HG03575 (cell line): ENCODE measurements around the gene GALE.
"Not testable (repeated sequence)": the region's sequence is repeated elsewhere in the genome, so short reads cannot be mapped to it uniquely, and the experiment has no call there.

Source experiments
- ATAC-seq: cut with Tn5 transposase; IDR thresholded peaks from one replicate; pipeline ENCODE4 v1.9.1; 2021; ENCODE audit not compliant: unreplicated experiment, insufficient number of reproducible peaks, low FRiP score; ENCODE audit errors: extremely low read depth

The GALE gene

DNA sequence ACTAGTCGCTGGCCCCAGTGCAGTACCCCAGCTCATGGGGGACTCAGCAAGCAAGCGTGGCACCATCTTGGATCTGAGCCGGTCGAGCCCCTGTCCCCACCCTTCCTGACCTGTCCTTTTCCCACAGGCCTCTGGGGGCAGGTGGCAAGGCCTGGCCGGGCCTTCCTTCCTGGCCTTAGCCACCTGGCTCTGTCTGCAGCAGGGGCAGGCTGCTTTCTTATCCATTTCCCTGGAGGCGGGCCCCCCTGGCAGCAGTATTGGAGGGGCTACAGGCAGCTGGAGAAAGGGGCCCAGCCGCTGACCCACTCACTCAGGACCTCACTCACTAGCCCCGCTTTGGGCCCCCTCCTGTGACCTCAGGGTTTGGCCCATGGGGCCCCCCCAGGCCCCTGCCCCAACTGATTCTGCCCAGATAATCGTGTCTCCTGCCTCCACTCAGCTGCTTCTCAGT, 5.8 kb downstream of the GALE start:
- not testable (repeated sequence) for ATAC-seq

GRCh38 chr1:23793861-23794731, 6.5 kb downstream of the GALE start:
- no peak for ATAC-seq

- no peak for ATAC-seq
Measured at GRCh38 chr1:23793018-23793781, 7.4 kb downstream of the GALE start.

GRCh38 chr1:23792151-23792945, 8.2 kb downstream of the GALE start:
- no peak for ATAC-seq

DNA sequence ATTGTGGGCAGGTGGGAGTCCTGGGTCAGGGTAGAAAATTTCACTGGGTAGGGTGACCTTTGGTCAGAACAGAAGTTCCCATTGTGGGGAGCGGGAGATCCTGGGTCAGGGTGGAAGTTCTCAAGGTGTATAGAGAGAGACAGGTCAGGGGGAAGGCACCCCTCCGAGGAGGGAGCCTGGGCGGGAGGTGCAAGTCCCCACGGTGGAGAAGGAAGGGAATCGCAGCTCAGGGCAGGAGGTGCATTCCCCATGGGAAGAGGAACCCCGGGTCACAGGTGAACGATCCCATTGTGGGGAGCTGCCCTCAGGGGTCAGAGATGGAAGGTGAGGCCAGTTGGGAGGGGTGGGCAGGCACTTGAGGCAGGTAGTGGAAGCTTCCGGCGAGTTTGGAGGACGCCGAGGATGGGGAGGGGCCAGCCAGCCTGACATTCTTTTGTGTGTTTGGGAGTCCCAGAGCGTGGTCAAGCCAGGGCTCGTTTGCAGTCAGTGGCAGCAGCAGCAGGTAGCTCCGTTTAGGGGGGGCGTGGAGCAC, 9.0 kb downstream of the GALE start:
- no peak for ATAC-seq

DNA sequence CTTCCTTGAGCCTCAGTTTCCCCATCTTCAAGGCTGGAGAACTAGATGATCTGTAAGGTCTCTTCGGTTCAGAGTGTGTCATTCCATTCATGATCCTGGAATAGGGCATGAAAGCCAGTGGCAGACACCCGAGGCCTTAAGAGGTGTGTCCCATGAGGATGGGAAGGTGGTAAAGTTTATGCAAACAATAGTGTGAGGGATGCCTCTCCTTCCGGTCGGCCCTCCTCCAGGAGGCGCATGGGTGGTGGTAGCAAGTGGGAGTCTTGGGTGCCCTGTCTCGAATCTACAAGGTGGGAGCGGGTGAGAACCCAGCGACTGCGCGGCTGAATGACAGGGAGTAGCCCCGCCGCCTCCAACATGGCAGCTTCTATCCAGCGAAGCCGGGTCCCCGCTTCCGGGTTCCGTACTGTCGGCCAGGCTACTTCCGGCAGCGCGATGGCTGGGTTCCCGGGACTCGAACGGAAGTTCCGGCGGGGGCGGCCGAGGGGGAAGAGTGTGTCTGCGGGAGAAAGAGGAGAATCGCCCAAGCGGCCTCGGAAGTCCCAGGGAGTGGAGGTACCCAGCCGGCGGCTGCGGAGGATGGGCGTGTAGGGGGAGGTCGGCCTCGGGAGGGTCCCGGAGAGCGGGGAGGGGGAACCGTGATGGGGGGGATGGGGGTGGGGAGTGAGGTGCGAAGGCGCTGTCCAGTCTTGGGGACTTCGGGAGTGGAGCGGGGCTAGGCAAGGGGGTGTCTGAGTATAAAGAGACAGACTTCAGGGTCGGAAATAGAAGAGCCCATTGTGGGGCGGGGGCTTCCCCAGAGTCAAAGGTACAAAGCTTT, 9.6 kb downstream of the GALE start, which contains the start of gene LYPLA2:
Gene LYPLA2, plus strand, starts transcription at position 450 of the 820 bp plus-strand sequence. CDS start 1,538 bp downstream, outside the sequence.
- no peak for ATAC-seq

- no peak for ATAC-seq
Measured at GRCh38 chr1:23788695-23789094, 11.9 kb downstream of the GALE start.

- ATAC-seq = no peak
Measured at GRCh38 chr1:23787701-23788100, 12.9 kb downstream of the GALE start.

DNA sequence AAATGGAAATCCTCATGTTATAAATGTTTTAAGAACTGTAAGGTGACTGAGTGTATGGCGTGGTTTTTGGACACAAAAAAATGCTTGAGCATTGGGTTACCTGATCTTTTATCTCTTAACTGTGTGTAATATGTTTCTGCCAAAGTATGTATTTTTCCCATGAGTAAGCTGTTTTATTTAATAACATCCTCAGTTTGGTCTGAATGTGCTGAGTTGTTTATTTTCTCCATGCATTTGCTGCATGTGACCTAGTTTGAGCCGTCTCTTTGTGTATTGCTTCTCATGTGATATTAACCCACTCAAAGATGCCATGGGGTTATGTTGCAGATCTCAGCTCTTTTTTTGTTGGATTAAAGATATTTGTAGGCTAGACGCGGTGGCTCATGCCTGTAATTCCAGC, 15.7 kb downstream of the GALE start:
- ATAC-seq = no peak

DNA sequence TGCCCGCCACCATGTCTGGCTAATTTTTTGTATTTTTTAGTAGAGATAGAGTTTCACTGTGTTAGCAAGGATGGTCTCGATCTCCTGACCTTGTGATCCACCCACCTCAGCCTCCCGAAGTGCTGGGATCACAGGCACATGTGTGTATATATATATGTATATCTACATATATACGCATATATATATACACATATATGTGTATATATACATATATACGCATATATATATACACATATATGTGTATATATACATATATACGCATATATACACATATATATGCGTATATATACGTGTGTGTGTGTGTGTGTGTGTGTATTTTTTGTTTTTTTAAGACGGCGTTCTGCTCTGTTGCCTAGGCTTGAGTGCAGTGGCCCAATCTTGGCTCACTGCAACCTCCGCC, 17.4 kb downstream of the GALE start:
- ATAC-seq = not testable (repeated sequence)

DNA sequence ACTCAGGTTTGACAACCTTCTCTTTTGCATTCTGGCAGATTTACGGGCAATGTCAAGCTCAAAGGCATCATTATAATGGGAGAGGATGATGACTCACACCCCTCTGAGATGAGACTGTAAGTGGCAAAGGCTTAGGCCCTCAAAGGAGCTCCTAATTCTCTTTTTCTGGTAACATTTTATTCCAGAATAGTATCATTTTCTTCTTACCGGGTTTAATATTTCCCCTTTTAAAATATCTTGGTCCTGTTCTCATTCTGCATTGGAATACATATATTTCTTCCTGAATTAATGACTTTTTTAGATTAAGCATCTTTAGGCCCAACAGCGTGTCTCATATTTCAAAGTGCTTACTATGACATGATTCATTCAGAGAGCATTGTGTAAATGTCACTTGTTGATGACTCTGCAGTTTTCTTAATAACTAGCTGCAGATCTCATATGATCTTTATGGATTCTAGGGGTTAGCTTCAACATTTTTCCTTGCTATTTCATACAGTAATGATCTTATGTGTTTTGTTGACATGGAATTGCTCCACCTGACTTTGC, 20.7 kb downstream of the GALE start:
- no peak for ATAC-seq

- no peak for ATAC-seq
Measured at GRCh38 chr1:23777979-23778814, 22.4 kb downstream of the GALE start, which contains the start of gene PITHD1. TSS of gene PITHD1 (plus strand) at chr1:23778418. CDS start at chr1:23778516, 98 bp downstream.

DNA sequence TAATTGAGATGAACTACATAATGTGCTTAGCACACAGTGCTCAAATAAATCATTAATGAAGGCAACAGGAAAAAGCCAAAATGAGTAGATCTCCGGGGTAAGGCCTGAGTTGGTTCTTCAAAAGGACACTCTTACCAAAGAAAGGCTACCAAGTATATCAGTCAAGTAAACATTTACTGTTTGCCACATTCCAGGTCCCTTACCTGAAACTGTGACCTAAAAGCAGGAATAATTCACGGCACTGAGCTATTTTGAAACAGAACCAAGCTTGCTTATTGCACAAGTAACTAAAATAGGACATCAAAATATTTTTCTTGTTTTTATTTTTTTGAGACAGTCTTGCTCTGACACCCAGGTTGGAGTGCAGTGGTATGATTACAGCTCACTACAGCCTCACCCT, 24.3 kb downstream of the GALE start:
- ATAC-seq = no peak

GRCh38 chr1:23774174-23774880, 26.2 kb downstream of the GALE start:
- no peak for ATAC-seq

GRCh38 chr1:23772854-23773242, 27.7 kb downstream of the GALE start:
- ATAC-seq = no peak

GRCh38 chr1:23772049-23772853, 28.3 kb downstream of the GALE start:
- ATAC-seq = no peak
